Suprapubic skin (tissue), 4 donors: Measurements from ENCODE around the gene DNAJC5.

ENCODE experiments used
- EP300 ChIP-seq: sonication (generic); formaldehyde crosslinking; IDR thresholded peaks from one replicate; pipeline ENCODE4 v1.6.1; 2017; ENCODE audit warnings: antibody characterized with exemption
- POLR2AphosphoS5 ChIP-seq, 3 donors: sonication (generic); formaldehyde crosslinking; IDR thresholded peaks; one replicate each; pipeline ENCODE4 v1.6.1; 2017; ENCODE audit warnings: antibody characterized with exemption in 3 of 3
- TF ChIP-seq, protein P1 (sequence below), 2 donors: fragments of 200-600 bp in 1 of 2; fragments of 450-650 bp in 1 of 2; sonication (generic) in 1 of 2; IDR thresholded peaks; one replicate each; pipeline ENCODE4 v1.5.1; 2016 to 2019; ENCODE audit warnings: antibody characterized with exemption in 2 of 2, mild to moderate bottlenecking in 1 of 2, moderate library complexity in 1 of 2

DNA sequence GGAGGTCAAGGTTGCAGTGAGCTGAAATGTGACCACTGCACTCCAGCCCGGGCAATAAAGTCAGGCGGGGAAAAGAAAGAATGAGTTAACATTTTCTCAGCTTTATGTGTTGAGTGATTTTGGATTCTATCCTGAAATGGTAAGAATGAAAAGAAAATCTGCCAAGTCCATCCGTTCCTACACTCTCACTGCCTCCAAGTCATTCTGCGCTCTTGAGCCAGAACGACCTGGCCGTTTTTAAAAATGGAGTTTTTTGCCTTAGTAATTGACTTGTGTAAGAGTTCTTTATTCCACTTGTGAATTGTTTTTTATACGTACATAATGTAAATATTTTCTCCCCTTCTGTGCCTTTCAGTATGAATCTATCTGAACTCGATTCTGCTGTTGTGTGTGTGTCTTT lies 28.7 kb downstream of the DNAJC5 start:
- TF ChIP-seq, protein P1, sequence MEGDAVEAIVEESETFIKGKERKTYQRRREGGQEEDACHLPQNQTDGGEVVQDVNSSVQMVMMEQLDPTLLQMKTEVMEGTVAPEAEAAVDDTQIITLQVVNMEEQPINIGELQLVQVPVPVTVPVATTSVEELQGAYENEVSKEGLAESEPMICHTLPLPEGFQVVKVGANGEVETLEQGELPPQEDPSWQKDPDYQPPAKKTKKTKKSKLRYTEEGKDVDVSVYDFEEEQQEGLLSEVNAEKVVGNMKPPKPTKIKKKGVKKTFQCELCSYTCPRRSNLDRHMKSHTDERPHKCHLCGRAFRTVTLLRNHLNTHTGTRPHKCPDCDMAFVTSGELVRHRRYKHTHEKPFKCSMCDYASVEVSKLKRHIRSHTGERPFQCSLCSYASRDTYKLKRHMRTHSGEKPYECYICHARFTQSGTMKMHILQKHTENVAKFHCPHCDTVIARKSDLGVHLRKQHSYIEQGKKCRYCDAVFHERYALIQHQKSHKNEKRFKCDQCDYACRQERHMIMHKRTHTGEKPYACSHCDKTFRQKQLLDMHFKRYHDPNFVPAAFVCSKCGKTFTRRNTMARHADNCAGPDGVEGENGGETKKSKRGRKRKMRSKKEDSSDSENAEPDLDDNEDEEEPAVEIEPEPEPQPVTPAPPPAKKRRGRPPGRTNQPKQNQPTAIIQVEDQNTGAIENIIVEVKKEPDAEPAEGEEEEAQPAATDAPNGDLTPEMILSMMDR (IDR thresholded peaks at IDR 0.05), result no peak
- TF ChIP-seq POLR2AphosphoS5 (IDR thresholded peaks at IDR 0.05) (no peak), EP300 (no peak)
